LNCAP (cell line): Measurements from ENCODE around the gene NOL12.

Experiments
- TF ChIP-seq, protein P1 (sequence below): fragments of 450-650 bp; IDR thresholded peaks from 2 replicates; pipeline ENCODE4 v1.5.1; 2017; ENCODE audit warnings: mild to moderate bottlenecking

Gene NOL12

GRCh38 chr22:37726241-37726887 lies 40.2 kb downstream of the NOL12 start:
- TF ChIP-seq, protein P1, sequence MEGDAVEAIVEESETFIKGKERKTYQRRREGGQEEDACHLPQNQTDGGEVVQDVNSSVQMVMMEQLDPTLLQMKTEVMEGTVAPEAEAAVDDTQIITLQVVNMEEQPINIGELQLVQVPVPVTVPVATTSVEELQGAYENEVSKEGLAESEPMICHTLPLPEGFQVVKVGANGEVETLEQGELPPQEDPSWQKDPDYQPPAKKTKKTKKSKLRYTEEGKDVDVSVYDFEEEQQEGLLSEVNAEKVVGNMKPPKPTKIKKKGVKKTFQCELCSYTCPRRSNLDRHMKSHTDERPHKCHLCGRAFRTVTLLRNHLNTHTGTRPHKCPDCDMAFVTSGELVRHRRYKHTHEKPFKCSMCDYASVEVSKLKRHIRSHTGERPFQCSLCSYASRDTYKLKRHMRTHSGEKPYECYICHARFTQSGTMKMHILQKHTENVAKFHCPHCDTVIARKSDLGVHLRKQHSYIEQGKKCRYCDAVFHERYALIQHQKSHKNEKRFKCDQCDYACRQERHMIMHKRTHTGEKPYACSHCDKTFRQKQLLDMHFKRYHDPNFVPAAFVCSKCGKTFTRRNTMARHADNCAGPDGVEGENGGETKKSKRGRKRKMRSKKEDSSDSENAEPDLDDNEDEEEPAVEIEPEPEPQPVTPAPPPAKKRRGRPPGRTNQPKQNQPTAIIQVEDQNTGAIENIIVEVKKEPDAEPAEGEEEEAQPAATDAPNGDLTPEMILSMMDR, result no peak

DNA sequence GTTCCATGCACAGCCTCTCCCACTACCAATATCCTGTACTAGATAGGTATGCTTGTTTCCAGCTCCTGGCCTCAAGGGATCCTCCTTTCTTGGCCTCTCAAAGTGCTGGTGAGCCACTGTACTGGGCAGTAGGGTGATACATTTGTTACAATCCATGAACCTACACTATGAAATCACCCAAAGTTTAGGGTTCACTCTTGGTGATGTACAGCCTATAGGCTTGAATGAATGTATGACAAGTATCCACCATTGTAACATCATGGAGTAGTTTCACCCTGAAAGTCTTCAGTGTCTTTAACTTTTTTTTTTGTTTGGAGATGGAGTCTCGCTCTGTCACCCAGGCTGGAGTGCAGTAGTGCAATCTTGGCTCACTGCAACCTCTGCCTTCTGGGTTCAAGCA lies 42.5 kb downstream of the NOL12 start:
- TF ChIP-seq, protein P1, result no peak

GRCh38 chr22:37731804-37732471 lies 45.8 kb downstream of the NOL12 start:
- TF ChIP-seq, protein P1, result no peak

GRCh38 chr22:37732699-37733607 lies 46.8 kb downstream of the NOL12 start:
- TF ChIP-seq, protein P1, result no peak

GRCh38 chr22:37733625-37734401 lies 47.7 kb downstream of the NOL12 start:
- TF ChIP-seq, protein P1, result no peak

GRCh38 chr22:37734402-37734700 lies 48.2 kb downstream of the NOL12 start:
- TF ChIP-seq, protein P1, result no peak

- TF ChIP-seq, protein P1, result 0 out of 2 replicates have a peak, but pooled peaks have one; percentile 23
Observed at GRCh38 chr22:37734964-37735451, 48.9 kb downstream of the NOL12 start.
